ENCODE results near the gene STK17A. TPM values are rescaled to one million over a fixed set of nuclear protein-coding genes. Genes with fewer than 3 reads are reported as not detected.

Gene STK17A
- total RNA-seq, 2 experiments from 2014 or later, result 25.8 to 28.7 TPM

DNA sequence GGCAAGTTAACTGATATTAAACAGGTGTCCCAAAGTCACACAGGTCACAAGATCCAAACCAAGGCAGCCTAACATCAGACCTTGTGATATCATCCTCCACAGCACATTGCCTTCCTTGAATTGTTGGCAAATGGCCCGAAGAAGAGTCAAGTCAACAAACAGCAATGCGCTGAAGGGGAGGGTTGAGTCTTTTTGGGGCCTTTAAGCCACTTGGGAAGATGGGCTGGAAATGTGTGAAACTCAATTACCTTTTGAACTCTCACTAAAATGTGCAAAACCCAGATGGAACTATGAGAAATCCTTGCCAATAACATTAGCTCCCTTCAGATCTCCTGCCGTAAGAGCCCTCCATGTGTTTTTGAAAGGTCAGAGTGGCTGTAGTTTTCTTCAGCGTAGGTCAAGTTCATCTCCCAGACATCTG, 47.9 kb upstream of the STK17A start:
- BruUV-seq (replicated peaks), result no TSS peak
- Histone ChIP-seq H3K27ac (ENCODE audit: low read depth, low read length, poor library complexity, severe bottlenecking) (no peak overlapping the region), H3K79me2 (ENCODE audit: insufficient read depth, low read depth, low read length) (no peaks in the 10 kb centered on the region), H2AFZ (ENCODE audit: low read length) (no peak overlapping the region), H3K9me2 (ENCODE audit: insufficient read depth, low read length) (no peaks in the 10 kb centered on the region), H3K36me3 (ENCODE audit: insufficient read depth, low read length) (no peaks in the 10 kb centered on the region), H3K4me1 (ENCODE audit: insufficient read depth, low read length, poor library complexity, severe bottlenecking) (no peaks in the 10 kb centered on the region), H4K20me1 (ENCODE audit: insufficient read depth, low read length) (no peaks in the 10 kb centered on the region), H3K4me2 (ENCODE audit: low read length) (no peak overlapping the region), H3K4me3 (ENCODE audit: low read depth, low read length, poor library complexity, severe bottlenecking) (no peak overlapping the region), H3K9me3 (ENCODE audit: low read length) (no peaks in the 10 kb centered on the region)
- CTCF ChIA-PET (ENCODE audit: unreplicated experiment), result no interaction called here
- intact Hi-C loops (cut with micrococcal nuclease; ENCODE audit: unreplicated experiment), result no loop called here
- POLR2A ChIA-PET, result no interaction called here
- TF ChIP-seq EZH2phosphoT487 (IDR thresholded peaks at IDR 0.05; ENCODE audit: borderline replicate concordance, low read depth, low read length), result no peak
- TF ChIP-seq, protein P1, sequence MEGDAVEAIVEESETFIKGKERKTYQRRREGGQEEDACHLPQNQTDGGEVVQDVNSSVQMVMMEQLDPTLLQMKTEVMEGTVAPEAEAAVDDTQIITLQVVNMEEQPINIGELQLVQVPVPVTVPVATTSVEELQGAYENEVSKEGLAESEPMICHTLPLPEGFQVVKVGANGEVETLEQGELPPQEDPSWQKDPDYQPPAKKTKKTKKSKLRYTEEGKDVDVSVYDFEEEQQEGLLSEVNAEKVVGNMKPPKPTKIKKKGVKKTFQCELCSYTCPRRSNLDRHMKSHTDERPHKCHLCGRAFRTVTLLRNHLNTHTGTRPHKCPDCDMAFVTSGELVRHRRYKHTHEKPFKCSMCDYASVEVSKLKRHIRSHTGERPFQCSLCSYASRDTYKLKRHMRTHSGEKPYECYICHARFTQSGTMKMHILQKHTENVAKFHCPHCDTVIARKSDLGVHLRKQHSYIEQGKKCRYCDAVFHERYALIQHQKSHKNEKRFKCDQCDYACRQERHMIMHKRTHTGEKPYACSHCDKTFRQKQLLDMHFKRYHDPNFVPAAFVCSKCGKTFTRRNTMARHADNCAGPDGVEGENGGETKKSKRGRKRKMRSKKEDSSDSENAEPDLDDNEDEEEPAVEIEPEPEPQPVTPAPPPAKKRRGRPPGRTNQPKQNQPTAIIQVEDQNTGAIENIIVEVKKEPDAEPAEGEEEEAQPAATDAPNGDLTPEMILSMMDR (conservative IDR thresholded peaks at IDR 0.05; ENCODE audit: low read length), result no peak
- DNase-seq (ENCODE audit: low spot score), result no peak

DNA sequence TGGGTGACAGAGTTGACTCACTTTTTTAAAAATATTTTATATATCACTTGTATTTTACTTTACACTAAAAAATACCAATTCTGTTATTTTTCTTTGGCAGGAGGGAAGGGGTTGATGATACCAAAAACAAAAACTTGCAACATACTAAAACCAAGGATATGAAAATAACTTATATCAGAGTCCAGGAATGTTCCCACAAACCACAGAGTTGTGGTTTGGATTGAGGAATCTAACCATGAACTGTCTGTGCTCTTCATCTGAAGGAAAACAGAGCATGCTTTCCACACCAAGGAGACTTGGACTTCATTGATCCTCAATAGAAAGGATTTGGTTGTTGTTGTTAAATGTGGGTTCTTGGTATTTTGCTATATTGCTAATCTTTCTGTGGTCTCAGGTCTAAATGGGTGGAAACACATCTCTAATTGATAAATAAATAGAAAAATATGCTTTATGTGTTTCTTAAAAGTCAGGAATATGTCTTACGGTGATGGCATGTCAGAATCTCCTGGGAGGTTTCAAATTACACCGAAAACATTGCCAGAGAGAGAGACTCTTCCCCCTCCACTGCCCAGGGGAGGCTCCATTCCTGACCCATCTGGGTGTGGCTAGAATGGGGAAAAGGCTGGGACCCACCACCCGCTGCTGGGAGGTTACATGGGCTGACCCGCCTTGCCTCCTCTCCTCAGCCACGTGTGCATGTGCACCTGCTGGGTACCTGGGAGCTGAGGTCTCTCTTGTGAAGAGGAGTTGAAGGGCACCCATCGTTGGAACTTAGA, 46.9 kb upstream of the STK17A start:
- DNase-seq (ENCODE audit: low spot score), result no peak
- ChIA-PET CTCF (ENCODE audit: unreplicated experiment) (no interaction called here), POLR2A (no interaction called here)
- H3K4me1 ChIP-seq (ENCODE audit: insufficient read depth, low read length, poor library complexity, severe bottlenecking), result no peaks in the 10 kb centered on the region
- no peaks in the 10 kb centered on the region for H3K36me3 ChIP-seq (ENCODE audit: insufficient read depth, low read length)
- H3K9me3 ChIP-seq (ENCODE audit: low read length), result no peaks in the 10 kb centered on the region
- H4K20me1 ChIP-seq (ENCODE audit: insufficient read depth, low read length), result no peaks in the 10 kb centered on the region
- BruUV-seq (replicated peaks), result no TSS peak
- no peak overlapping the region for H3K4me2 ChIP-seq (ENCODE audit: low read length)
- H3K27ac ChIP-seq (ENCODE audit: low read depth, low read length, poor library complexity, severe bottlenecking), result no peak overlapping the region
- intact Hi-C loops (cut with micrococcal nuclease; ENCODE audit: unreplicated experiment), result no loop called here
- H3K9me2 ChIP-seq (ENCODE audit: insufficient read depth, low read length), result no peaks in the 10 kb centered on the region
- no peak overlapping the region for H3K4me3 ChIP-seq (ENCODE audit: low read depth, low read length, poor library complexity, severe bottlenecking)
- H3K79me2 ChIP-seq (ENCODE audit: insufficient read depth, low read depth, low read length), result no peaks in the 10 kb centered on the region
- TF ChIP-seq, protein P1 (conservative IDR thresholded peaks at IDR 0.05; ENCODE audit: low read length), result no peak
- no peak for TF ChIP-seq EZH2phosphoT487 (IDR thresholded peaks at IDR 0.05; ENCODE audit: borderline replicate concordance, low read depth, low read length)
- H2AFZ ChIP-seq (ENCODE audit: low read length), result no peak overlapping the region

DNA sequence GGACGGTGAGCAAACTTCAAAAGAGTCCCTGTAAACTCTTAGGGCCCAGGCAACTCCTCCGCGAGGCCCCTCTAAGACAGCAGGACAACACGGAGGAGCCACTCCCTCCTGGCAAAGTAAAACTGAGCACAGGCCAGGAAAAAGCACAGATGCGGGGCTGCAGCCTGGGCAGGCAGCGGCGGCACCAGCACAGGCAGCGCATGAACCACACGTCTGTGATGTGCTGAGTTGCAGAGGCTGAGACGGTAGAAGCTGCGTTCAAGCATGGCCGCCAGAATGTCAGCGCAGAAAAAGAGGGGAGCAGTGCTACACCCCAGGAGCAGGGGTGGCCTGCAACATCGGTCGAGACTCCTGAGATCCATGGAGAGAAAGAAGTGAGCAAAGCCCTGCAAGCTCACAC, 46.1 kb upstream of the STK17A start:
- Histone ChIP-seq H3K9me2 (ENCODE audit: insufficient read depth, low read length) (no peaks in the 10 kb centered on the region), H3K36me3 (ENCODE audit: insufficient read depth, low read length) (no peaks in the 10 kb centered on the region), H3K4me2 (ENCODE audit: low read length) (no peak overlapping the region), H3K27ac (ENCODE audit: low read depth, low read length, poor library complexity, severe bottlenecking) (no peak overlapping the region), H4K20me1 (ENCODE audit: insufficient read depth, low read length) (no peaks in the 10 kb centered on the region), H2AFZ (ENCODE audit: low read length) (no peak overlapping the region), H3K79me2 (ENCODE audit: insufficient read depth, low read depth, low read length) (no peaks in the 10 kb centered on the region), H3K4me3 (ENCODE audit: low read depth, low read length, poor library complexity, severe bottlenecking) (no peak overlapping the region), H3K9me3 (ENCODE audit: low read length) (no peaks in the 10 kb centered on the region), H3K4me1 (ENCODE audit: insufficient read depth, low read length, poor library complexity, severe bottlenecking) (no peaks in the 10 kb centered on the region)
- intact Hi-C loops (cut with micrococcal nuclease; ENCODE audit: unreplicated experiment), result no loop called here
- ChIA-PET CTCF (ENCODE audit: unreplicated experiment) (no interaction called here), POLR2A (no interaction called here)
- BruUV-seq (replicated peaks), result no TSS peak
- TF ChIP-seq, protein P1 (conservative IDR thresholded peaks at IDR 0.05; ENCODE audit: low read length), result no peak
- TF ChIP-seq EZH2phosphoT487 (IDR thresholded peaks at IDR 0.05; ENCODE audit: borderline replicate concordance, low read depth, low read length), result no peak
- DNase-seq (ENCODE audit: low spot score), result no peak
